Parathyroid adenoma (tissue), 2 donors: ENCODE measurements around the gene KERA.

Source experiments
- H2AFZ ChIP-seq: fragments of 300-600 bp; sonication (generic); one replicate; pipeline ENCODE4 v1.7.0; 2017; ENCODE audit warnings: antibody characterized with exemption, mild to moderate bottlenecking
- H3K27ac ChIP-seq: fragments of 300-600 bp; sonication (generic); one replicate; pipeline ENCODE4 v1.7.0; 2017
- H3K27me3 ChIP-seq: fragments of 300-600 bp; sonication (generic); one replicate; pipeline ENCODE4 v1.7.0; 2017; ENCODE audit warnings: low read length; ENCODE audit not compliant: control insufficient read depth, insufficient read depth
- H3K36me3 ChIP-seq: fragments of 300-600 bp; sonication (generic); one replicate; pipeline ENCODE4 v1.7.0; 2017; ENCODE audit warnings: low read length; ENCODE audit not compliant: control insufficient read depth, insufficient read depth
- H3K4me1 ChIP-seq: fragments of 300-600 bp; sonication (generic); one replicate; pipeline ENCODE4 v1.7.0; 2017; ENCODE audit warnings: control low read depth
- H3K4me2 ChIP-seq: fragments of 300-600 bp; sonication (generic); one replicate; pipeline ENCODE4 v1.7.0; 2017; ENCODE audit warnings: low read length
- H3K4me3 ChIP-seq: fragments of 300-600 bp; sonication (generic); one replicate; pipeline ENCODE4 v1.7.0; 2017; ENCODE audit warnings: low read depth, low read length
- H3K79me2 ChIP-seq: fragments of 300-600 bp; sonication (generic); one replicate; pipeline ENCODE4 v1.7.0; 2017; ENCODE audit warnings: control low read depth
- H3K9ac ChIP-seq: fragments of 300-600 bp; sonication (generic); one replicate; pipeline ENCODE4 v1.7.0; 2017; ENCODE audit warnings: mild to moderate bottlenecking
- H3K9me3 ChIP-seq: fragments of 300-600 bp; sonication (generic); one replicate; pipeline ENCODE4 v1.7.0; 2017; ENCODE audit warnings: low read length; ENCODE audit not compliant: control insufficient read depth
- TF ChIP-seq, protein P1 (sequence below): fragments of 300-600 bp; sonication (generic); IDR thresholded peaks from one replicate; pipeline ENCODE4 v1.7.0; 2017; ENCODE audit warnings: antibody characterized with exemption, mild to moderate bottlenecking
- donor health status: primary hyperparathyroidism.

KERA gene

DNA sequence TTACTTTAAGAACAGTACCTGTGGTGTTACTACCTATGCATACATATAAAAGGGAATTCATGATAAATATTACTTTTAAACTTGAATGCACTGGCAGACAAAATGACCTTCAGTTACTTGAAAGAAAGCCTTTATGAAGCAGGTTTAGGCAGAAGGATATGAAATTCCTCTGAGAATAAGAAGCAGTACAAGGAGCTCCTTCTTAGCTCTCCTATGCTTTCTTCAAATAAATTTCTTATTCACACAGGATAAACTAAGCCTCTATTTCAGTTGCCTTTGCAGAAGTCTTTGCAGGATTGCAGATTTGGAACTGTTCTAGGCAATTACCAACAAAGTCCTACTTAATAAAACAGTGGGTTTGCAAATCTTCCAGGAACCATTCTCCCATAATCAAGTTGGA, 54.1 kb downstream of the KERA start:
- H2AFZ ChIP-seq = no peak overlapping the region
- H3K4me3 ChIP-seq = no peak overlapping the region
- H3K4me1 ChIP-seq = peaks cover 6% of the 10 kb centered on the region
- H3K79me2 ChIP-seq = no peaks in the 10 kb centered on the region
- no peak overlapping the region for H3K27ac ChIP-seq
- TF ChIP-seq, protein P1, sequence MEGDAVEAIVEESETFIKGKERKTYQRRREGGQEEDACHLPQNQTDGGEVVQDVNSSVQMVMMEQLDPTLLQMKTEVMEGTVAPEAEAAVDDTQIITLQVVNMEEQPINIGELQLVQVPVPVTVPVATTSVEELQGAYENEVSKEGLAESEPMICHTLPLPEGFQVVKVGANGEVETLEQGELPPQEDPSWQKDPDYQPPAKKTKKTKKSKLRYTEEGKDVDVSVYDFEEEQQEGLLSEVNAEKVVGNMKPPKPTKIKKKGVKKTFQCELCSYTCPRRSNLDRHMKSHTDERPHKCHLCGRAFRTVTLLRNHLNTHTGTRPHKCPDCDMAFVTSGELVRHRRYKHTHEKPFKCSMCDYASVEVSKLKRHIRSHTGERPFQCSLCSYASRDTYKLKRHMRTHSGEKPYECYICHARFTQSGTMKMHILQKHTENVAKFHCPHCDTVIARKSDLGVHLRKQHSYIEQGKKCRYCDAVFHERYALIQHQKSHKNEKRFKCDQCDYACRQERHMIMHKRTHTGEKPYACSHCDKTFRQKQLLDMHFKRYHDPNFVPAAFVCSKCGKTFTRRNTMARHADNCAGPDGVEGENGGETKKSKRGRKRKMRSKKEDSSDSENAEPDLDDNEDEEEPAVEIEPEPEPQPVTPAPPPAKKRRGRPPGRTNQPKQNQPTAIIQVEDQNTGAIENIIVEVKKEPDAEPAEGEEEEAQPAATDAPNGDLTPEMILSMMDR = no peak
- H3K27me3 ChIP-seq = no peaks in the 10 kb centered on the region
- no peaks in the 10 kb centered on the region for H3K36me3 ChIP-seq
- H3K9ac ChIP-seq = no peak overlapping the region
- no peak overlapping the region for H3K4me2 ChIP-seq
- H3K9me3 ChIP-seq = no peaks in the 10 kb centered on the region

DNA sequence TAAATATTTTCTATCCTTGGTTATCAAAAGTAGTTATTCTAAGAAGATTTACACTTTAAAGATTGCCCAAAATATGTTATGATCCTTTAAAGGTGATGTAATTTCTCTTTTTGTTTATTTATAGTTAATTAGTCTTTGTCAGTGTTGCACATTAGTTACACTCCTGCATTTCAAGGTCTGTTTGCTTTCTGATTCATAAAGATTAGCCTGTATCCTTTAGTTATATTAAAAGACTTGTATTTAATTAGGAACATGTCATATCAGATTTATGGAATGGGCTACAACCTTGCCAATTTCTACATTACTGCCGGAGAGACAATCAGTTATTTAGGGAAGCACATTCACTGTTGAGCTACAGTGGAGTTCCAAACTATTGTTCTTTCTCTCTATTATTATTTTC, 56.5 kb downstream of the KERA start:
- H3K79me2 ChIP-seq = no peaks in the 10 kb centered on the region
- TF ChIP-seq, protein P1 = no peak
- no peaks in the 10 kb centered on the region for H3K27me3 ChIP-seq
- no peaks in the 10 kb centered on the region for H3K4me1 ChIP-seq
- H3K4me3 ChIP-seq = no peak overlapping the region
- H3K9me3 ChIP-seq = no peaks in the 10 kb centered on the region
- H3K4me2 ChIP-seq = no peak overlapping the region
- H3K27ac ChIP-seq = no peak overlapping the region
- no peaks in the 10 kb centered on the region for H3K36me3 ChIP-seq
- no peak overlapping the region for H2AFZ ChIP-seq
- no peak overlapping the region for H3K9ac ChIP-seq
